ENCODE measurements around the gene KLF1.
A peak's percentile ranks its signal among the peaks of the same experiment; 100 is the strongest.

Gene KLF1

GRCh38 chr19:12836529-12836863, 50.5 kb downstream of the KLF1 start:
- TF ChIP-seq ZNF70 (CRISPR knock-in tag; IDR thresholded peaks at IDR 0.05) (0 out of 2 replicates have a peak, but pooled peaks have one; percentile 22), CSRNP3 (CRISPR knock-in tag; IDR thresholded peaks at IDR 0.05) (no peak)
- ATAC-seq = no peak

DNA sequence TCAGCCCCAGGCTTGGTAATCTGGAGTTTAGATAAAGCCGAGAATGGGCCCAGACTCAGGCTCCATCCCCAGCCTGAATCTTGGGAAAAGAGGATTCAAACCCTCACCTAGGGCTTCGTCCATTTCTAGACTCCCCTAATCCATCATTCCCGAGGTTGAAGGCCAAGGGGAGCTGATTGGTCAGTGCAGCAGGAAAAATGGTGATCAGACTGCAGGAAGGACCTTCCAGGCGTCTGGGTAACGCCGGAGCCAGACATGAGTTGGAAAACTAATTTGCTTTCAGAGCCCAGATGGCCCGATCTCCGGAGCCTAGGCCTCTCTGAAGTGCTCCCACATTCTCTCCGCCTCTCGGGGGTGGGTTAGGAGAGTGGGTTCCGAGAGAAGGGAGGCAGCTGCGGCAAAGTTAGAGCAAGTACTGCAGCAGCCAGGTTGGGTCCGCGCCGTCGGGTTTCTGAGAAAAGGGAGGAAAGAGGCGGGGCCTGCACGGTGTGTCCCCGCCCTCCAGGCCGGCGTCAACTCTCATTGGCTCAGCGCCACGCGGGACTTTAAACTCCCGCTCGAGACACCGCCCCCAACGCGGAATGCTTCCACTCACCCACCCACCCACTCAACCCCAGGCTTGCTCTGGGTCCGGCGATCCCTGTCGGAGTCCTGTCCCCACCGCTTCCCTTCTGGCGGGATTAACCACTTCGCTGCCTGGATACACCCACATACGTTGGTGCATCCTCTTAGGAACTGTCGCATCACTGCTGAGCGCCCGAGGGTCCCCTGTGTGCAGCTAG, 51.8 kb downstream of the KLF1 start:
- peak; percentile 44 for ATAC-seq
- TF ChIP-seq, protein P1, sequence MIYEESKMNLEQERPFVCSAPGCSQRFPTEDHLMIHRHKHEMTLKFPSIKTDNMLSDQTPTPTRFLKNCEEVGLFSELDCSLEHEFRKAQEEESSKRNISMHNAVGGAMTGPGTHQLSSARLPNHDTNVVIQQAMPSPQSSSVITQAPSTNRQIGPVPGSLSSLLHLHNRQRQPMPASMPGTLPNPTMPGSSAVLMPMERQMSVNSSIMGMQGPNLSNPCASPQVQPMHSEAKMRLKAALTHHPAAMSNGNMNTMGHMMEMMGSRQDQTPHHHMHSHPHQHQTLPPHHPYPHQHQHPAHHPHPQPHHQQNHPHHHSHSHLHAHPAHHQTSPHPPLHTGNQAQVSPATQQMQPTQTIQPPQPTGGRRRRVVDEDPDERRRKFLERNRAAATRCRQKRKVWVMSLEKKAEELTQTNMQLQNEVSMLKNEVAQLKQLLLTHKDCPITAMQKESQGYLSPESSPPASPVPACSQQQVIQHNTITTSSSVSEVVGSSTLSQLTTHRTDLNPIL (CRISPR knock-in tag; IDR thresholded peaks at IDR 0.05; ENCODE audit: low read depth) = no peak

DNA sequence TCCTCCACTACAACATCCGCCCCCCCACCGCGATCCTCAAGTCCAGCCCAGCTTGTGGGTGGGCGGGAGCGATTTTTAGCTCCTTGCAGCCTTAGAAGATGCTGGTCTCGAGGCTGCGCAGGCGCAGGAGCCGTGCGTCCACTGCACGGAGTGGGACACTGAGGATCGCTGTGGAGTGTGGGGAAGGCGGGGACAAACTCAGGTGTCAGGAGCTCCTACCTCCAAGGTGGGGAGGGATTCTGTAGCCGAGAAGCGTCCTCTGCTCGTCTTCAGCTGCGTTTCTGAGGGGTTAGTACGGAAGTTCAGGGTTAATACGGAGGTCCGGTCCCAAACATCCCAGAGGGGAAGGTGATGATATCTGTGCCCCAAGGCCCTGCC, 52.4 kb downstream of the KLF1 start, which contains the start of gene RTBDN:
Gene RTBDN, minus strand, starts transcription at position 14 of the 378 bp plus-strand sequence. CDS start 4,600 bp downstream, outside the sequence.
- ATAC-seq = no peak
- TF ChIP-seq GLIS3 (CRISPR knock-in tag; IDR thresholded peaks at IDR 0.05) (no peak), ZNF8 (CRISPR knock-in tag; IDR thresholded peaks at IDR 0.05) (no peak), RARB (CRISPR knock-in tag; IDR thresholded peaks at IDR 0.05) (no peak), TCF4 (CRISPR knock-in tag; IDR thresholded peaks at IDR 0.05; ENCODE audit: borderline replicate concordance) (no peak), ISL1 (CRISPR knock-in tag; IDR thresholded peaks at IDR 0.05) (no peak), PATZ1 (CRISPR knock-in tag; IDR thresholded peaks at IDR 0.05; ENCODE audit: borderline replicate concordance) (no peak), ARNTL (CRISPR knock-in tag; IDR thresholded peaks at IDR 0.05; ENCODE audit: borderline replicate concordance, low read depth) (no peak), ZFP3 (CRISPR knock-in tag; IDR thresholded peaks at IDR 0.05) (no peak), SNAI2 (CRISPR knock-in tag; IDR thresholded peaks at IDR 0.05) (no peak), TOX (CRISPR knock-in tag; IDR thresholded peaks at IDR 0.05; ENCODE audit: borderline replicate concordance) (no peak), BACH2 (CRISPR knock-in tag; IDR thresholded peaks at IDR 0.05; ENCODE audit: borderline replicate concordance) (no peak), ZNF565 (CRISPR knock-in tag; conservative IDR thresholded peaks at IDR 0.05; ENCODE audit: low read depth) (no peak)
- TF ChIP-seq, protein P2, sequence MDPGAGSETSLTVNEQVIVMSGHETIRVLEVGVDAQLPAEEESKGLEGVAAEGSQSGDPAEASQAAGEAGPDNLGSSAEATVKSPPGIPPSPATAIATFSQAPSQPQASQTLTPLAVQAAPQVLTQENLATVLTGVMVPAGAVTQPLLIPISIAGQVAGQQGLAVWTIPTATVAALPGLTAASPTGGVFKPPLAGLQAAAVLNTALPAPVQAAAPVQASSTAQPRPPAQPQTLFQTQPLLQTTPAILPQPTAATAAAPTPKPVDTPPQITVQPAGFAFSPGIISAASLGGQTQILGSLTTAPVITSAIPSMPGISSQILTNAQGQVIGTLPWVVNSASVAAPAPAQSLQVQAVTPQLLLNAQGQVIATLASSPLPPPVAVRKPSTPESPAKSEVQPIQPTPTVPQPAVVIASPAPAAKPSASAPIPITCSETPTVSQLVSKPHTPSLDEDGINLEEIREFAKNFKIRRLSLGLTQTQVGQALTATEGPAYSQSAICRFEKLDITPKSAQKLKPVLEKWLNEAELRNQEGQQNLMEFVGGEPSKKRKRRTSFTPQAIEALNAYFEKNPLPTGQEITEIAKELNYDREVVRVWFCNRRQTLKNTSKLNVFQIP (CRISPR knock-in tag; IDR thresholded peaks at IDR 0.05; ENCODE audit: borderline replicate concordance, low read depth) = no peak
- TF ChIP-seq, protein P1 (CRISPR knock-in tag; IDR thresholded peaks at IDR 0.05; ENCODE audit: low read depth) = no peak
